ENCODE measurements around the gene SMAD9.
"Not testable (repeated sequence)": the region's sequence is repeated elsewhere in the genome, so short reads cannot be mapped to it uniquely, and the experiment has no call there.

Gene SMAD9

DNA sequence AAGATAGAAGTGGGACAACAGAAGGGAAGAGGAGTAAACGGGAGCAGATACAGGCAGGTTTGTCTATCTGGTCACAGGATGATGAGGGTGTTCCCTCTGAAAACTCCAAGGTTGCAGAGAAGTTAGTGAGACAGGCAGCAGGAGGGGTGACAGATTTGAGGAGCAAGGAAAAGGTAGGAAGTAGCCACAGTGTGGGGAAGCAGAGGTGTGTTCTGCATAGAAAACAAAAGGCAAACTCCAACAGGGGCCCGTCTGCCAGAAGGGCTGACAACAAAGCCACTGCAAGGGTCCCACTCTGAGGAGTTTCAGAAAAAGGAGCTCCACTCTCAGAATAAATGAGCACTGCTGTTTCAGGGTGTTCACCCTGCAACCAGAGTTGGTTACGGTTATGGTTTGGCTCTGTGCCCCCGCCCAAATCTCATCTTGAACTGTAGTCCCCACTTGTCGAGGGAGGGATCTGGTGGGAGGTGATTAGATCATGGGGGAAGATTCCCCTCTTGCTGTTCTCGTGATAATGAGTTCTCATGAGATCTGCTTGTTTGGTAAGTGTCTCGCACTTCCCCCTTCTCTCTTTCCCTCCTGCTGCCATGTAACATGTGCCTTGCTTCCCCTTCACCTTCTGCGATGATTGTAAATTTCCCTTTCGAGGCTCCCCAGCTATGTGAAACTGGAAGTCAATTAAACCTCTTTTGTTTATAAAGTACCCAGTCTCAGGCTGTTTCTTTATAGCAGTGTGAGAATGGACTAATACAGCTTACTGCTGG, 32.1 kb downstream of the SMAD9 start:
- Histone ChIP-seq H3K27me3 (ENCODE audit: control insufficient read depth in 5 of 5, insufficient read depth in 4 of 5, low read length in 5 of 5) (no peaks in the 10 kb centered on the region), H3K36me3 (ENCODE audit: control insufficient read depth in 5 of 5, insufficient read depth in 5 of 5, low read length in 5 of 5) (no peaks in the 10 kb centered on the region), H3K27ac (ENCODE audit: low read depth, low read length) (no peak overlapping the region), H3K4me1 (ENCODE audit: control insufficient read depth in 5 of 5, insufficient read depth in 5 of 5, low read length in 5 of 5) (peaks cover 0 to 25% (median 0%) of the 10 kb centered on the region in 5 donors), H3K4me3 (ENCODE audit: low read depth in 1 of 5, low read length in 5 of 5) (no peak overlapping the region), H3K9ac (ENCODE audit: low read length in 5 of 5) (no peak overlapping the region), H3K9me3 (ENCODE audit: control insufficient read depth in 5 of 5, low read length in 5 of 5) (no peaks in the 10 kb centered on the region)

DNA sequence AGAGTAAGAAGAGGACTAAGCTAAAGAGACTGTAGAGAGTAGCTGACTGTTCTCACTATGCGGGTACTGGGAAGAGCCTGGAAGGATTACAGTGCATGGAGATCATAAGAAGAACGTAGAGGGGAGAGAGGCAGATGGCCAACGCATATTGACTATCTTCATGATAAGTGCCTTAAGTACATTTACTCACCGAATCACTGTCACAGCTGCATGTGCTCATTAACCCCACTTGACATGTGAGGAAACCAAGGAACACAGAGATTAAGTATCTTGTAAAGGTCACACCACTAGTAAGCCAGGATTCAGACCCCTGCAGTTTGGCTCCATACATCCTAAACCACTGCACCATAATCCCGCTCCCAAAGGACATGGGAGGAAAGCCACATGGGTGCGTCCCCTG, 34.1 kb downstream of the SMAD9 start:
- H3K27ac ChIP-seq (ENCODE audit: low read depth, low read length), result no peak overlapping the region
- no peak overlapping the region for H3K4me3 ChIP-seq (ENCODE audit: low read depth in 1 of 5, low read length in 5 of 5)
- no peaks in the 10 kb centered on the region for H3K27me3 ChIP-seq (ENCODE audit: control insufficient read depth in 5 of 5, insufficient read depth in 4 of 5, low read length in 5 of 5)
- no peaks in the 10 kb centered on the region for H3K9me3 ChIP-seq (ENCODE audit: control insufficient read depth in 5 of 5, low read length in 5 of 5)
- H3K4me1 ChIP-seq (ENCODE audit: control insufficient read depth in 5 of 5, insufficient read depth in 5 of 5, low read length in 5 of 5), result peaks cover 0 to 22% (median 0%) of the 10 kb centered on the region in 5 donors
- no peaks in the 10 kb centered on the region for H3K36me3 ChIP-seq (ENCODE audit: control insufficient read depth in 5 of 5, insufficient read depth in 5 of 5, low read length in 5 of 5)
- no peak overlapping the region for H3K9ac ChIP-seq (ENCODE audit: low read length in 5 of 5)

DNA sequence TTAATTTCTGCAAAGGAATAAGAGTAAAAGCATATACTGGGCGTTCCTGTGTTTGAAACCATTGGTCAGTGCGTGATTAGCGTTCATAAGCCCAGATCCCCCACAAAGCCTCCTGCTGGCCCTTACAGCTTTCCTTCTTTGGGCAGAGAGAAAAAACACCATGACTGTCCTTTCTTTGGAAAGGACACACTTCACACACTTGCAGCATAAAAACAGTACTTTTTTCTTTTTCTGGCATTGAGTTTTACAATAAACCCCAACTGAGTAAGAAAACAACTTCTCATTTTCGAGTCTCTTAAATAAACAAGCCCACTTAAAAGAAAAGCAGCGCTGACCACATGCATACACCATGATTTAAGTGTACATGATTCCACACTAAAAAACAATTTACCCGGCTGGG, 35.8 kb downstream of the SMAD9 start:
- no peaks in the 10 kb centered on the region for H3K27me3 ChIP-seq (ENCODE audit: control insufficient read depth in 5 of 5, insufficient read depth in 4 of 5, low read length in 5 of 5)
- H3K4me1 ChIP-seq (ENCODE audit: control insufficient read depth in 5 of 5, insufficient read depth in 5 of 5, low read length in 5 of 5), result peaks cover 0 to 22% (median 0%) of the 10 kb centered on the region in 5 donors
- H3K9me3 ChIP-seq (ENCODE audit: control insufficient read depth in 5 of 5, low read length in 5 of 5), result no peaks in the 10 kb centered on the region
- no peak overlapping the region for H3K27ac ChIP-seq (ENCODE audit: low read depth, low read length)
- H3K36me3 ChIP-seq (ENCODE audit: control insufficient read depth in 5 of 5, insufficient read depth in 5 of 5, low read length in 5 of 5), result peaks cover 0 to 3% (median 0%) of the 10 kb centered on the region in 5 donors
- no peak overlapping the region for H3K9ac ChIP-seq (ENCODE audit: low read length in 5 of 5)
- no peak overlapping the region for H3K4me3 ChIP-seq (ENCODE audit: low read depth in 1 of 5, low read length in 5 of 5)

DNA sequence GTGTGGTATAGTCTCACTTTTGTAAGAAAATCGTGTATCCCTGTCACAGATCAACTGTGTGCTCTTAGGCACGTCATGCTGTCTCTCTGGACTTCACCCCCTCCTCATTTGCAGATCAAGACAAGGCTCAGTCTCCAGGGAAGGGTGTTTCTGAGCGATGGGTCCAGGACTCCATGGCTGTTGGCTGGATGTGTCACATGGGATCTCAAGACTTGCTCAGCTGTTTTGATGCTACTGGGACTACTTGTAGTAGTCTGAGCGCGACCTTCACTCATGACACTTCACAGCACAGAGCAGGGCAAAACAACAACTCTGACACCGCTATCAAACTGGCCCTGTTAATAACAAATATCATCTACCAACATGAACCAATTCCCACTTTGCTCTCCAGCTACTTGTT, 36.2 kb downstream of the SMAD9 start:
- H3K36me3 ChIP-seq (ENCODE audit: control insufficient read depth in 5 of 5, insufficient read depth in 5 of 5, low read length in 5 of 5), result peaks cover 0 to 6% (median 0%) of the 10 kb centered on the region in 5 donors
- no peaks in the 10 kb centered on the region for H3K9me3 ChIP-seq (ENCODE audit: control insufficient read depth in 5 of 5, low read length in 5 of 5)
- H3K27me3 ChIP-seq (ENCODE audit: control insufficient read depth in 5 of 5, insufficient read depth in 4 of 5, low read length in 5 of 5), result no peaks in the 10 kb centered on the region
- no peak overlapping the region for H3K27ac ChIP-seq (ENCODE audit: low read depth, low read length)
- H3K4me1 ChIP-seq (ENCODE audit: control insufficient read depth in 5 of 5, insufficient read depth in 5 of 5, low read length in 5 of 5), result peaks cover 0 to 18% (median 0%) of the 10 kb centered on the region in 5 donors
- H3K9ac ChIP-seq (ENCODE audit: low read length in 5 of 5), result no peak overlapping the region
- H3K4me3 ChIP-seq (ENCODE audit: low read depth in 1 of 5, low read length in 5 of 5), result no peak overlapping the region

DNA sequence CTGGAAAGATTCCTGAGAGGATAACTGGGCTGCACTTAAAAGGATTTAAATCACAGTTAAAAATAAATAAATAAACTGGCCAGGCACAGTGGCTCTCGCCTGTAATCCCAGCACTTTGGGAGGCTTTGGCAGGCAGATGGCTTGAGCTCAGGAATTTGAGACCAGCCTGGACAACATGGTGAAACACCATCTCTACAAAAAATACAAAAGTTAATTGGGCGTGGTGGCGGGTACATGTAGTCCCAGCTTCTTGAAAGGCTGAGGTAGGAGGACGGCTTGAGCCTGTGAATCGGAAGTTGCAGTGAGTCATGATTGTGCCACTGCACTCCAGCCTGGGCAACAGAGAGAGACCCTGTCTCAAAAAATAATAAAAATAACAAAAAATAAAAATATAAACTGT, 36.6 kb downstream of the SMAD9 start:
- H3K9ac ChIP-seq (ENCODE audit: low read length in 5 of 5); H3K27ac ChIP-seq (ENCODE audit: low read depth, low read length): not testable (repeated sequence)

DNA sequence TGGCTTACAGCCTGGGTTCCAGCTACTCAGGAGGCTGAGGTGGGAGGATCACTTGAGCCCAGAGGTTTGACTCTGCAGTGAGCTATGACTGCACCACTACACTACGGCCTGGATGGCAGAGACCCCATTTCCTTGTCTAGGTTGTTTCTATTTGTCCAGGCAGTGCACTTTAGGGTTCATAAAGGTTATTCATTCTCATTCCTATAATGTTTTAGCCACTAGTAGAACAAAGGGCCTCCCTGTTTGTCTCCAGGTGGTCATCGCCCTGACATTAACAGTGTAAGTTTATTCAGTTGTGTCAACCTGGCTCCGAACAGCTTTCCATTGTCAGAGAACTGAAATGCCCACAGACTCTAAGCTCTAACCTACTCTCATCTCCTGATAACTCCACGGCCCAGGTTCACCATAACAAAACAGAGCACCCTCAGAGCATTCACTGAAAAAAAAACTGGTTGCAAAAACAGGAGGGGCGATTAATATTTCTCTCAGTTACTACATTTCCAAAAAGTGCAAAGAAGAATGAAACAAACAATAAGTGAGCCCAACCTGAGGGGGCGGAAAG, 37.1 kb downstream of the SMAD9 start:
- Histone ChIP-seq H3K9me3 (ENCODE audit: control insufficient read depth in 5 of 5, low read length in 5 of 5) (no peaks in the 10 kb centered on the region), H3K9ac (ENCODE audit: low read length in 5 of 5) (no peak overlapping the region), H3K4me3 (ENCODE audit: low read depth in 1 of 5, low read length in 5 of 5) (no peak overlapping the region), H3K27me3 (ENCODE audit: control insufficient read depth in 5 of 5, insufficient read depth in 4 of 5, low read length in 5 of 5) (no peaks in the 10 kb centered on the region), H3K36me3 (ENCODE audit: control insufficient read depth in 5 of 5, insufficient read depth in 5 of 5, low read length in 5 of 5) (peaks cover 0 to 9% (median 0%) of the 10 kb centered on the region in 5 donors), H3K27ac (ENCODE audit: low read depth, low read length) (no peak overlapping the region), H3K4me1 (ENCODE audit: control insufficient read depth in 5 of 5, insufficient read depth in 5 of 5, low read length in 5 of 5) (peaks cover 0 to 9% (median 0%) of the 10 kb centered on the region in 5 donors)

More for the DNA sequence above, 36.6 kb downstream of the SMAD9 start:
- not testable (repeated sequence) for H3K4me3 ChIP-seq (ENCODE audit: low read depth in 1 of 5, low read length in 5 of 5); H3K27me3 ChIP-seq (ENCODE audit: control insufficient read depth in 5 of 5, insufficient read depth in 4 of 5, low read length in 5 of 5); H3K36me3 ChIP-seq (ENCODE audit: control insufficient read depth in 5 of 5, insufficient read depth in 5 of 5, low read length in 5 of 5); H3K9me3 ChIP-seq (ENCODE audit: control insufficient read depth in 5 of 5, low read length in 5 of 5)
- peaks cover 0 to 14% (median 0%) of the 10 kb centered on the region in 5 donors for H3K4me1 ChIP-seq (ENCODE audit: control insufficient read depth in 5 of 5, insufficient read depth in 5 of 5, low read length in 5 of 5)

DNA sequence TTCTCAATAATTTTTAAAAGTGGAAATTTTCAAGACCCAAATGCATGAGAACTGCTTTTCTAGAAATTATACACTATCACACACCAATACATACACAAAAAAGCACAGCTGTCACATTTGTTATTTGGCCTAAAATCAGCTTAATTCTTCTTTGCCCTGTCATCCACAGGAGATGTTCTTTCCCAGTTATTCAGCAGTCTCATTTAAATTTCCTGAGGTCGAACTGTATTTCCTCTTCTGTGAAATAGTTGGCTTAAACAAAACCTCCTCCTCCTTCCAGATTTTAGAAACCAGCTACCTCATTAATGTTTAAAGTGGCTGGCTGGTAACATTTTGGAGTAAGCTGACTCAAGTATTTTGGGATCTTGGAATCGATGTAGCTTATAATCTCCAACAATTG, 39.1 kb downstream of the SMAD9 start:
- Histone ChIP-seq H3K4me1 (ENCODE audit: control insufficient read depth in 5 of 5, insufficient read depth in 5 of 5, low read length in 5 of 5) (peaks cover 0 to 6% (median 0%) of the 10 kb centered on the region in 5 donors), H3K4me3 (ENCODE audit: low read depth in 1 of 5, low read length in 5 of 5) (no peak overlapping the region), H3K9ac (ENCODE audit: low read length in 5 of 5) (no peak overlapping the region), H3K27me3 (ENCODE audit: control insufficient read depth in 5 of 5, insufficient read depth in 4 of 5, low read length in 5 of 5) (no peaks in the 10 kb centered on the region), H3K36me3 (ENCODE audit: control insufficient read depth in 5 of 5, insufficient read depth in 5 of 5, low read length in 5 of 5) (peaks cover 0 to 9% (median 0%) of the 10 kb centered on the region in 5 donors), H3K9me3 (ENCODE audit: control insufficient read depth in 5 of 5, low read length in 5 of 5) (no peaks in the 10 kb centered on the region), H3K27ac (ENCODE audit: low read depth, low read length) (no peak overlapping the region)

DNA sequence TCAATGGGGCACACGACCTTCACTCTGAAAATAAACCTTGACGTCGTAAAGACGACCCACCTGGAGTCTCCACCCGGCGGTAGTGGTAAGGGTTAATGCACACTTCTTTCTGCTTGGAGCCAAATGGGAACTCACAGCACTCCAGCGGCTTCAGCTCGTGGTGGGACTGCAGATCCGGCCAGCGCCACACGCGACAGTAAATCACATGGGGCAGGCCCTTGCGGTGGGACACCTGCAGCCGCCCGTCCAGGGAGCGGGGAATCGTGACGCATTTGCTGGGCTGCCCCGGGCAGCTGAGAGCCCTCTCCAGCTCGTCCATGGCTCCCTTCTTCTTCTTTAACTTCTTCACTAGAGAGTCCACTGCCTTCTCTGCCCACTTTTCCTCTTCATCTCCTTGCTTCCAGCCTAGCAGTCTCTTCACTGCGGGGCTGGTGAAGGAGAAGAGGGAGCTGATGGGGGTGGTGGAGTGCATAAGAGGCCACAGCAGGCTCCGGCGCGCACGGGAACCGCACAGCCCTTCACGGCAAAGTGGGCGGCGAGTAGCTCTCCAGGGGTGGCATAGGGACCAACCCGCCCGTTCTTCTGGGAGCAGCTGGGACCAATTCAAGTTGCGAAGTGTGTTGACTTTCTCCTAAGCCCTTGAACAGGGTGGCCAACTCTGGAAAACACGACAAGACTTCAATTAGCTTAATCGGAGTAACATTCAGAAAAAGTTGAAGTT, 40.7 kb downstream of the SMAD9 start:
- Histone ChIP-seq H3K27ac (ENCODE audit: low read depth, low read length) (no peak overlapping the region), H3K4me3 (ENCODE audit: low read depth in 1 of 5, low read length in 5 of 5) (no peak overlapping the region), H3K27me3 (ENCODE audit: control insufficient read depth in 5 of 5, insufficient read depth in 4 of 5, low read length in 5 of 5) (no peaks in the 10 kb centered on the region), H3K9ac (ENCODE audit: low read length in 5 of 5) (no peak overlapping the region), H3K4me1 (ENCODE audit: control insufficient read depth in 5 of 5, insufficient read depth in 5 of 5, low read length in 5 of 5) (peaks cover 0 to 6% (median 0%) of the 10 kb centered on the region in 5 donors), H3K36me3 (ENCODE audit: control insufficient read depth in 5 of 5, insufficient read depth in 5 of 5, low read length in 5 of 5) (peaks cover 0 to 9% (median 0%) of the 10 kb centered on the region in 5 donors), H3K9me3 (ENCODE audit: control insufficient read depth in 5 of 5, low read length in 5 of 5) (no peaks in the 10 kb centered on the region)

DNA sequence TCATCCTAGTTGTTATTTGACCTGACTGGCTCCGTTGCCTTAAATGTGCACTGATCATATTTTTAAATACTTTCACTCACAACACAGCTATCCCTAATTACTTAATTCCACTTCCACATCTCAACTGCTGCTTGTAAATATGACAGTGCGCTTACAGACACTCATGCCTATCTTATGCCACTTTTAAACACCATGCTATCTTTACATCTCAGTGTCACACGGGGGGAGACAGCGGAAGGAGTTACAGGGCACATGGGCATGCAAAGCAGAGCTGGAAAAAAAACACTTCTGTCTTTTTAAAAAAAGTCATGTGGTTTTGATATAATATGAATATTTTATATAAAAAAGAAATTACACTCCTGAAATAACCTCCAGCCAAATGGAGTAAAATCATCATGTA, 44.1 kb downstream of the SMAD9 start:
- no peak overlapping the region for H3K9ac ChIP-seq (ENCODE audit: low read length in 5 of 5)
- peaks cover 0 to 2% (median 0%) of the 10 kb centered on the region in 5 donors for H3K4me1 ChIP-seq (ENCODE audit: control insufficient read depth in 5 of 5, insufficient read depth in 5 of 5, low read length in 5 of 5)
- no peak overlapping the region for H3K4me3 ChIP-seq (ENCODE audit: low read depth in 1 of 5, low read length in 5 of 5)
- no peaks in the 10 kb centered on the region for H3K9me3 ChIP-seq (ENCODE audit: control insufficient read depth in 5 of 5, low read length in 5 of 5)
- no peak overlapping the region for H3K27ac ChIP-seq (ENCODE audit: low read depth, low read length)
- H3K27me3 ChIP-seq (ENCODE audit: control insufficient read depth in 5 of 5, insufficient read depth in 4 of 5, low read length in 5 of 5), result no peaks in the 10 kb centered on the region
- peaks cover 0 to 22% (median 4%) of the 10 kb centered on the region in 5 donors for H3K36me3 ChIP-seq (ENCODE audit: control insufficient read depth in 5 of 5, insufficient read depth in 5 of 5, low read length in 5 of 5)

DNA sequence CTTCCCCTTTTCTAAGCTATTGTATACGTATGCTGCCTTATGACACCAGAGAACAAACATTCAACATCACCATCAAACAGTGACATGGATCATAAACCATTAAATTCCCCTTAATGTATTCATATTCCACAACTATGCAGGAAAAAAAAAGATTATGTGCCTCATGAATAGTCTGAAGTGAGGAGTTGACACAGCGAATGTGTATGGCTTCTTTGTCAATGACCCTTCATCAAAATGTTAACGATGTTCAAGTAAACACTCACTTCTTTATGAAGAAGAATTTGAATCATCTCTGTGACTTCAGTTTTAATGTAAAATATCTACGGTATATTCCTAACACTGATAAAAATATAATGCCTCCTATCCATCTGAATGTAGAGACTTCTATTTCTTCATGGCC, 44.6 kb downstream of the SMAD9 start:
- no peak overlapping the region for H3K4me3 ChIP-seq (ENCODE audit: low read depth in 1 of 5, low read length in 5 of 5)
- H3K27me3 ChIP-seq (ENCODE audit: control insufficient read depth in 5 of 5, insufficient read depth in 4 of 5, low read length in 5 of 5), result no peaks in the 10 kb centered on the region
- no peak overlapping the region for H3K27ac ChIP-seq (ENCODE audit: low read depth, low read length)
- no peaks in the 10 kb centered on the region for H3K4me1 ChIP-seq (ENCODE audit: control insufficient read depth in 5 of 5, insufficient read depth in 5 of 5, low read length in 5 of 5)
- peaks cover 0 to 22% (median 4%) of the 10 kb centered on the region in 5 donors for H3K36me3 ChIP-seq (ENCODE audit: control insufficient read depth in 5 of 5, insufficient read depth in 5 of 5, low read length in 5 of 5)
- no peaks in the 10 kb centered on the region for H3K9me3 ChIP-seq (ENCODE audit: control insufficient read depth in 5 of 5, low read length in 5 of 5)
- no peak overlapping the region for H3K9ac ChIP-seq (ENCODE audit: low read length in 5 of 5)
